ENCODE measurements around the gene ELMO1. TPM values are rescaled to one million over a fixed set of nuclear protein-coding genes. Genes with fewer than 3 reads are reported as not detected.

Gene ELMO1
- total and polyA plus RNA-seq, 4 donors, result 29.2 to 98.3 (median 86.8) TPM

Small RNA genes lying within 50 kb of the gene (small RNA-seq; reads per million reads assigned to genes)
- gene MIR1200 (ENCODE audit: low replicate concordance), result not detected
- gene RF00019 (ENCODE audit: low replicate concordance), result not detected
- not detected for gene RF00432 (ENCODE audit: low replicate concordance)
- gene RNU6-565P (ENCODE audit: low replicate concordance), result not detected

Other genes starting within 250 kb of the ELMO1 start
- 1 to 10 TPM in 1 of 2 donors, under 1 TPM in 1; 0.22 to 5.4 TPM for gene GPR141, start 234.9 kb upstream of the ELMO1 start, total RNA-seq
- not detected for gene GPR141, start 234.9 kb upstream of the ELMO1 start, polyA plus RNA-seq (ENCODE audit: insufficient read length in 2 of 2)